Mucosa of gallbladder (tissue), 1 donor: ENCODE results near the gene ZNF793. TPM values are rescaled to one million over a fixed set of nuclear protein-coding genes. Genes with fewer than 3 reads are reported as not detected.
A peak's percentile ranks its signal among the peaks of the same experiment; 100 is the strongest.

Experiments
- DNase-seq: peaks from one replicate; pipeline ENCODE4 v3.0.0-alpha.2; 2020; ENCODE audit warnings: low spot score
- total RNA-seq: library from RNA; stranded (reverse); gene quantifications from one replicate; pipeline ENCODE4 v1.2.1, GENCODE V29; 2021
- donor health status: DM: no; HTN: no; CAD: no.

ZNF793 gene
- 10.8 TPM for total RNA-seq

GRCh38 chr19:37506387-37507166, at the start of gene ZNF793:
ZNF793 (plus strand) TSS chr19:37506939; CDS start chr19:37523440, 16,501 bp downstream.
- peak; percentile 82 for DNase-seq

- DNase-seq: no peak
Observed at GRCh38 chr19:37466277-37466797, 40.4 kb upstream of the ZNF793 start.

GRCh38 chr19:37466798-37467607, 39.7 kb upstream of the ZNF793 start, which contains the start of gene ZNF569:
ZNF569 (minus strand) TSS chr19:37467444; CDS start chr19:37444921, 22,523 bp downstream.
- peak; percentile 95 for DNase-seq

GRCh38 chr19:37467608-37468090, 39.1 kb upstream of the ZNF793 start:
- no peak for DNase-seq

- DNase-seq: peak; percentile 90
Observed at GRCh38 chr19:37468961-37469777, 37.6 kb upstream of the ZNF793 start, which contains the start of gene ZNF570. ZNF570 (plus strand) TSS chr19:37469356; CDS start chr19:37470355, 999 bp downstream.

GRCh38 chr19:37470216-37470615, 36.5 kb upstream of the ZNF793 start:
- DNase-seq: no peak

- no peak for DNase-seq
Observed at GRCh38 chr19:37472165-37472564, 34.6 kb upstream of the ZNF793 start.

GRCh38 chr19:37484406-37485168, 22.2 kb upstream of the ZNF793 start:
- no peak for DNase-seq

- DNase-seq: no peak
Observed at GRCh38 chr19:37492213-37492612, 14.5 kb upstream of the ZNF793 start.

GRCh38 chr19:37505958-37506386, 767 bp upstream of the ZNF793 start:
- DNase-seq: no peak

GRCh38 chr19:37507167-37507464, 377 bp downstream of the ZNF793 start:
- no peak for DNase-seq

- DNase-seq: no peak
Observed at GRCh38 chr19:37511186-37511585, 4.4 kb downstream of the ZNF793 start.

- DNase-seq: no peak
Observed at GRCh38 chr19:37511821-37512220, 5.1 kb downstream of the ZNF793 start.

- DNase-seq: no peak
Observed at GRCh38 chr19:37513397-37513796, 6.7 kb downstream of the ZNF793 start.

GRCh38 chr19:37519890-37520289, 13.2 kb downstream of the ZNF793 start:
- no peak for DNase-seq

- DNase-seq: no peak
Observed at GRCh38 chr19:37537391-37537947, 30.7 kb downstream of the ZNF793 start.

GRCh38 chr19:37551129-37551993, 44.6 kb downstream of the ZNF793 start:
- DNase-seq: peak; percentile 27

- DNase-seq: no peak
Observed at GRCh38 chr19:37563518-37563917, 56.8 kb downstream of the ZNF793 start.

- no peak for DNase-seq
Observed at GRCh38 chr19:37564624-37565369, 58.1 kb downstream of the ZNF793 start.
